Mesothelial cell of epicardium (in vitro differentiated cells): ENCODE measurements around the gene C1QA. TPM values are rescaled to one million over a fixed set of nuclear protein-coding genes. Genes with fewer than 3 reads are reported as not detected.
A peak's percentile ranks its signal among the peaks of the same experiment; 100 is the strongest.

Experiments used
- DNase-seq, 2 experiments: peaks; one replicate each; pipeline ENCODE4 v3.0.0; 2021; ENCODE audit warnings: low spot score in 2 of 2; ENCODE audit not compliant: unreplicated experiment in 2 of 2
- H3K27ac Mint-ChIP-seq: 2 replicates; pipeline ENCODE4 v1.8.0; 2021; ENCODE audit warnings: mixed read lengths
- H3K27me3 Mint-ChIP-seq: 2 replicates; pipeline ENCODE4 v1.8.0; 2021; ENCODE audit warnings: low read depth, mixed read lengths
- H3K36me3 Mint-ChIP-seq: 2 replicates; pipeline ENCODE4 v1.8.0; 2021; ENCODE audit warnings: mixed read lengths
- H3K4me1 Mint-ChIP-seq: 2 replicates; pipeline ENCODE4 v1.8.0; 2021; ENCODE audit warnings: mixed read lengths
- H3K4me3 Mint-ChIP-seq: 2 replicates; pipeline ENCODE4 v1.8.0; 2021; ENCODE audit warnings: mild to moderate bottlenecking, moderate library complexity, mixed read lengths
- H3K9me3 Mint-ChIP-seq: 2 replicates; pipeline ENCODE4 v1.8.0; 2021; ENCODE audit warnings: mixed read lengths
- CTCF ChIP-seq: fragments of 200-600 bp; sonication (generic); IDR thresholded peaks from one replicate; pipeline ENCODE4 v1.5.0; 2021; ENCODE audit warnings: antibody characterized with exemption; ENCODE audit not compliant: unreplicated experiment
- total RNA-seq: library from RNA; stranded (reverse); gene quantifications from 3 replicates; pipeline ENCODE4 v1.2.1, GENCODE V29; 2021

C1QA gene
- total RNA-seq, 1 donor from 2014 or later: not detected

DNA sequence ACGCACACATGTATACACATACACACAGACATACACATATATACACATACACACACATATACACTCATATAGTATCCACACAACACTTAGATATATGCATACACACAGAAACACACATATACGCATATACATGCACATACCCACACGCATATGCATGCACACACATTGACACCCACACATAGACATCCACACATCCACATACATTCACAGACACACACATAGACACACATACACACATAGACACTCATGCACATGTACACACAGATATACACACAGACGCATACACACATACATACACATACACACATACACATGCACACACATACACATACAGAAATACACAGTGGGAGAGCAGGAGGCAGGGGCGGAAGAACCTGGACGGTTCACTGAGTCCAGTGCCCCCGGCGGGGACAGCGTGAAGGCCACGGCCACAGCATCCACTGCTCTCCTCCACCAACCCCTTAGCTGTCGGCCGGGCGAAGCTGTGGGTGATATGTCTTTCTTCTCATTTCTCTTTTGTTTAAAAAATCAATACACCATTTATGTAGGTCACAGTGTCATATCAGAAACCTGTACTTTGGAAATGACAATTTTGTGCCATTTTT is 13.8 kb downstream of the C1QA start:
- Mint-ChIP-seq H3K27me3 (peaks cover 8% of the 10 kb centered on the region), H3K36me3 (no peaks in the 10 kb centered on the region), H3K27ac (no peak overlapping the region), H3K4me1 (peaks cover 3% of the 10 kb centered on the region), H3K4me3 (no peak overlapping the region), H3K9me3 (no peaks in the 10 kb centered on the region)
- TF ChIP-seq CTCF: no peak
- DNase-seq: no peak

DNA sequence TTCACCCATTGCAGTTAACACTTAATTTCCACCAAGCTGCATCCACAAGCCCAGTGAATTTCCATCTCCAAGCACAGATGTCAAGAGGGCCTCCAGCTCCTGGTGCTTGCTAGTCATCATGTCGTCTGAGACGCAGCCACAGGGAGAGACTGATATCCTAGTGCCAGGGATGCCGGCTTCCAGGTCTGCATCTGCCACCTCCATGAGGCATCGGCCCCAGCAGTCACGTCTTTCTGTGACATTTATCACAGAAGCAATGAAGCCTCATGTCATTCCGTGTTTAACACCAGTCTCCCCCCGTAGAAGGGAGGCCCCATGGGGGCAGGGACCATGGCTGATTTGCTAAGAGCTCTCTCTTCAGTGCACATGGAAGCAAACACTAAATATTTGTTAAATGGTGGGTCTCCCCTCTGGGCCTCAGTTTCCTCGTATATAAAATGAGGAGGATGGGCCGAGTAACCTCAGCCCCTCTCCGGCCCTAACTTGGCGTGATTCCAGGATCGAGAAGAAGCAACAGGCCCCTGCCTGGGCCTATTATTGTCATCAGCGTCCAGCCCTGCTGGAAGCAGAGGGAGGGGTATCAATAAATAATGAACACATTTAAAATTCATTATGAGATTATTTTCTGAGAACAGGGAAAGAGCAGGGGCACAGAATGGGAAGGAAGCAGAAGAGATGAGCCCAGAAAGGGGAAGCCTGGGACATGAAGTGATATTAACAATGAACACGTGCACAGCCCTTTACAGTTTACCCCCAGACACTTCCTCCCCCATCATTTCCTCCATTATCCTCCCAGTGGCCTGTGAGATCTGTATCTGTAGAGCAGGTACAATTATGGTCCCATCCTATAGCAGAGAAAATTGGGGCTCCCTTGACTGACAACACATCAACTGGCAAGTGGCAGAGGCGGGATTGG is 15.8 kb downstream of the C1QA start:
- TF ChIP-seq CTCF: no peak
- Mint-ChIP-seq H3K4me3 (no peak overlapping the region), H3K27ac (no peak overlapping the region), H3K4me1 (peaks cover 3% of the 10 kb centered on the region), H3K27me3 (peaks cover 25% of the 10 kb centered on the region), H3K9me3 (no peaks in the 10 kb centered on the region), H3K36me3 (no peaks in the 10 kb centered on the region)
- DNase-seq: no peak

- no peak within 1 kb of the TSS for H3K4me3 Mint-ChIP-seq
- no peaks in the 10 kb centered on the region for H3K9me3 Mint-ChIP-seq
- H3K27ac Mint-ChIP-seq: no peak within 1 kb of the TSS
- H3K27me3 Mint-ChIP-seq: peaks cover 30% of the 10 kb centered on the region
- DNase-seq: no peak
- H3K4me1 Mint-ChIP-seq: peaks cover 3% of the 10 kb centered on the region
- TF ChIP-seq CTCF: no peak
- no peaks in the 10 kb centered on the region for H3K36me3 Mint-ChIP-seq
These were observed 16.5 kb downstream of the C1QA start, which contains the start of gene C1QB for GRCh38 chr1:22652881-22653316. TSS of gene C1QB (plus strand) at chr1:22653236. CDS start at chr1:22659463, 6,227 bp downstream.

- no peaks in the 10 kb centered on the region for H3K36me3 Mint-ChIP-seq
- H3K27me3 Mint-ChIP-seq: peaks cover 40% of the 10 kb centered on the region
- H3K27ac Mint-ChIP-seq: no peak overlapping the region
- H3K9me3 Mint-ChIP-seq: no peaks in the 10 kb centered on the region
- DNase-seq: no peak
- no peak overlapping the region for H3K4me3 Mint-ChIP-seq
- H3K4me1 Mint-ChIP-seq: peaks cover 3% of the 10 kb centered on the region
- TF ChIP-seq CTCF: peak; percentile 47
These were observed 18.3 kb downstream of the C1QA start for GRCh38 chr1:22654692-22655091.

DNA sequence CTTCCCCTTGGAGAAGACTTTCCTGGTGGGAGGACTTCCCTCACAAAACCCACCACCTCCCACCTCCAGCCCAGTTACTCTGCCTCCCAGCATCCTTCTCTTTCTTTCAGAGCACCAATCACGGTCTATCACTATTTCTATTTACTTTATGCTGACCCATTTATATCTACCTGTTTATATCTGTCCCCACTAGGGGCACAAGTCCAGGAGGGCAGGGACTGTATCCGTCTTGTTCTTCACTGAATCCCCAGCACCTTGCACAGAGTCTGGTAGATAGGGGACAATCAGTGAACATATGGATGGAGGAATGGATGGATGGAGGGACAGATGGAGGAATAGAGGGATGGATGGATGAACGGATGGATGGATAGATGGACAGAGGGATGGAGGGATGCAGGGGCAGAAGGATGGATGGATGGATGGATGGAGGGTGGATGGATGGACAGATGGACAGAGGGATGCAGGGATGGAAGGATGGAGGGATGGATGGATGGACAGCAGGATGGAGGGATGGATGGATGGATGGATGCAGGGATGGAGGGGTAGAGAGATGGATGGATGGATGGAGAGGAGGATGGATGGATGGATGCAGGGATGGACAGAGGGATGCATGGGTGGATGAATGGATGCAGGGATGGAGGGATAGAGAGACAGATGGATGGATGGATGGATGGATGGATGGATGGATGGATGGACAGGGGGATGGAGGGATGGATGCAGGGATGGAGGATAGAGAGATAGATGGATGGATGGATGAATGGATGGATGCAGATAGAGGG is 22.1 kb downstream of the C1QA start:
- TF ChIP-seq CTCF: no peak
- Mint-ChIP-seq H3K36me3 (no peaks in the 10 kb centered on the region), H3K4me3 (no peak overlapping the region), H3K4me1 (no peaks in the 10 kb centered on the region), H3K27ac (no peak overlapping the region), H3K9me3 (no peaks in the 10 kb centered on the region), H3K27me3 (peaks cover 39% of the 10 kb centered on the region)
- no peak for DNase-seq
